Endodermal cell (in vitro differentiated cells): ENCODE measurements around the gene COL24A1. TPM values are rescaled to one million over a fixed set of nuclear protein-coding genes. Genes with fewer than 3 reads are reported as not detected.

Source experiments
- DNase-seq: peaks from one replicate; pipeline ENCODE4 v3.0.0-alpha.2; 2017
- H3K27ac ChIP-seq: 2 replicates; pipeline ENCODE4 v1.5.1; 2013; ENCODE audit warnings: mild to moderate bottlenecking, low read depth, low read length, moderate library complexity
- H3K27me3 ChIP-seq: 2 replicates; pipeline ENCODE4 v1.6.1; 2013; ENCODE audit warnings: mild to moderate bottlenecking, low read length, moderate library complexity; ENCODE audit not compliant: insufficient read depth, control insufficient read depth, poor library complexity, severe bottlenecking
- H3K36me3 ChIP-seq: 2 replicates; pipeline ENCODE4 v1.7.0; 2013; ENCODE audit warnings: mild to moderate bottlenecking, low read length, moderate library complexity; ENCODE audit not compliant: control insufficient read depth, insufficient read depth
- H3K4me1 ChIP-seq: one replicate; pipeline ENCODE4 v1.7.0; 2013; ENCODE audit warnings: low read length; ENCODE audit not compliant: control insufficient read depth, insufficient read depth
- H3K4me3 ChIP-seq: 2 replicates; pipeline ENCODE4 v1.5.1; 2013; ENCODE audit warnings: mild to moderate bottlenecking, low read length, moderate library complexity
- H3K9ac ChIP-seq: 2 replicates; pipeline ENCODE4 v1.6.1; 2013; ENCODE audit warnings: mild to moderate bottlenecking, low read length, moderate library complexity; ENCODE audit not compliant: poor library complexity, severe bottlenecking; ENCODE audit errors: extremely low read depth
- H3K9me3 ChIP-seq: 2 replicates; pipeline ENCODE4 v1.6.1; 2013; ENCODE audit warnings: mild to moderate bottlenecking, low read length, moderate library complexity; ENCODE audit not compliant: control insufficient read depth
- H3K27ac Mint-ChIP-seq: 2 replicates; pipeline ENCODE4 v1.8.0; 2020; ENCODE audit warnings: mixed read lengths
- H3K27me3 Mint-ChIP-seq: 2 replicates; pipeline ENCODE4 v1.8.0; 2021; ENCODE audit warnings: mild to moderate bottlenecking, mixed read lengths; ENCODE audit not compliant: insufficient read depth
- H3K36me3 Mint-ChIP-seq: 2 replicates; pipeline ENCODE4 v1.8.0; 2020; ENCODE audit warnings: low read depth, mixed read lengths
- H3K4me1 Mint-ChIP-seq: 2 replicates; pipeline ENCODE4 v1.8.0; 2020; ENCODE audit warnings: mixed read lengths
- H3K4me3 Mint-ChIP-seq: 2 replicates; pipeline ENCODE4 v1.8.0; 2020; ENCODE audit warnings: mild to moderate bottlenecking, moderate library complexity, mixed read lengths
- H3K9me3 Mint-ChIP-seq: 2 replicates; pipeline ENCODE4 v1.8.0; 2020; ENCODE audit warnings: mild to moderate bottlenecking, mixed read lengths
- CTCF ChIP-seq: fragments of 200-600 bp; sonication (generic); conservative IDR thresholded peaks from 2 replicates; pipeline ENCODE4 v1.5.0; 2021; ENCODE audit warnings: antibody characterized with exemption, mild to moderate bottlenecking
- WGBS, 2 experiments: methylation state at CpG; one replicate each; pipeline versions ENCODE4 v1.1.5 to v1.1.7; 2013; ENCODE audit warnings: missing lambda C conversion rate in 2 of 2, mixed read lengths in 1 of 2; ENCODE audit not compliant: insufficient coverage in 1 of 2, insufficient read length in 1 of 2; 5-methylcytosine and 5-hydroxymethylcytosine counted together
- total RNA-seq, 2 donors: library from RNA; stranded (reverse); fragmentation: NEBNext Ultra II Directional in 1 of 2; extraction: Animal tissue kit (Norgen Biotek cat#: 25700) in 1 of 2; gene quantifications; 2 replicates in 1 of 2; 3 replicates in 1 of 2; pipeline ENCODE4 v1.2.1, GENCODE V29; 2021

Gene COL24A1
- total RNA-seq, 2 donors from 2014 or later = 0.84 to 0.95 TPM

- Histone ChIP-seq H3K9me3 (no peaks in the 10 kb centered on the region), H3K27me3 (peaks cover 53% of the 10 kb centered on the region), H3K4me3 (no peak overlapping the region), H3K36me3 (no peaks in the 10 kb centered on the region), H3K4me1 (no peaks in the 10 kb centered on the region), H3K27ac (no peak overlapping the region), H3K9ac (no peak overlapping the region)
- H3K27ac Mint-ChIP-seq = no peak overlapping the region
- peaks cover 3% of the 10 kb centered on the region for H3K9me3 Mint-ChIP-seq
- TF ChIP-seq CTCF = no peak
- H3K4me1 Mint-ChIP-seq = peaks cover 18% of the 10 kb centered on the region
- no peak for DNase-seq
- H3K36me3 Mint-ChIP-seq = no peaks in the 10 kb centered on the region
- H3K27me3 Mint-ChIP-seq = peaks cover 62% of the 10 kb centered on the region
- 73% methylated on average over 1 of the region's 1 CpG; no CpG with 5 or more reads in 1 of the 2 experiments for WGBS, 2 experiments
- no peak overlapping the region for H3K4me3 Mint-ChIP-seq
Measured at GRCh38 chr1:86152887-86153286, 3.7 kb downstream of the COL24A1 start.

GRCh38 chr1:86151427-86151826, 5.1 kb downstream of the COL24A1 start:
- Histone ChIP-seq H3K36me3 (no peaks in the 10 kb centered on the region), H3K27ac (no peak overlapping the region), H3K27me3 (peaks cover 38% of the 10 kb centered on the region), H3K9ac (no peak overlapping the region), H3K9me3 (no peaks in the 10 kb centered on the region), H3K4me1 (no peaks in the 10 kb centered on the region), H3K4me3 (no peak overlapping the region)
- Mint-ChIP-seq H3K9me3 (peaks cover 3% of the 10 kb centered on the region), H3K4me1 (peaks cover 14% of the 10 kb centered on the region), H3K4me3 (no peak overlapping the region), H3K36me3 (no peaks in the 10 kb centered on the region), H3K27ac (no peak overlapping the region), H3K27me3 (peaks cover 48% of the 10 kb centered on the region)
- TF ChIP-seq CTCF = no peak
- no peak for DNase-seq
- 78 to 90% methylated on average over 2 of the region's 2 CpGs for WGBS, 2 experiments

- Histone ChIP-seq H3K4me1 (no peaks in the 10 kb centered on the region), H3K36me3 (no peaks in the 10 kb centered on the region), H3K9me3 (no peaks in the 10 kb centered on the region), H3K9ac (no peak overlapping the region), H3K27ac (no peak overlapping the region), H3K4me3 (no peak overlapping the region), H3K27me3 (peaks cover 30% of the 10 kb centered on the region)
- H3K27ac Mint-ChIP-seq = no peak overlapping the region
- H3K4me1 Mint-ChIP-seq = peaks cover 10% of the 10 kb centered on the region
- peaks cover 3% of the 10 kb centered on the region for H3K9me3 Mint-ChIP-seq
- peaks cover 40% of the 10 kb centered on the region for H3K27me3 Mint-ChIP-seq
- no peak for TF ChIP-seq CTCF
- DNase-seq = no peak
- no peak overlapping the region for H3K4me3 Mint-ChIP-seq
- H3K36me3 Mint-ChIP-seq = no peaks in the 10 kb centered on the region
Measured at GRCh38 chr1:86150553-86151055, 6.0 kb downstream of the COL24A1 start.
